LNCAP (cell line): ENCODE results near the gene KCNJ10.

Experiments used
- CTCF ChIP-seq: fragments of 450-650 bp; IDR thresholded peaks from 2 replicates; pipeline ENCODE4 v1.5.1; 2017; ENCODE audit warnings: mild to moderate bottlenecking

The KCNJ10 gene

GRCh38 chr1:160068225-160068624 lies 1.7 kb downstream of the KCNJ10 start:
- TF ChIP-seq CTCF: no peak

GRCh38 chr1:160066829-160067745 lies 2.9 kb downstream of the KCNJ10 start:
- no peak for TF ChIP-seq CTCF

- TF ChIP-seq CTCF: no peak
These were observed 5.2 kb downstream of the KCNJ10 start for GRCh38 chr1:160064746-160065145.

GRCh38 chr1:160064164-160064563 lies 5.8 kb downstream of the KCNJ10 start:
- no peak for TF ChIP-seq CTCF

GRCh38 chr1:160063176-160063575 lies 6.8 kb downstream of the KCNJ10 start:
- TF ChIP-seq CTCF: no peak

- TF ChIP-seq CTCF: no peak
These were observed 7.8 kb downstream of the KCNJ10 start for GRCh38 chr1:160062230-160062532.

- TF ChIP-seq CTCF: no peak
These were observed 8.4 kb downstream of the KCNJ10 start for GRCh38 chr1:160061369-160062229.
